Measurements from ENCODE around the gene OLFM4. TPM values are rescaled to one million over a fixed set of nuclear protein-coding genes. Genes with fewer than 3 reads are reported as not detected.

The OLFM4 gene
- total RNA-seq, 6 experiments from 2014 or later: not detected

DNA sequence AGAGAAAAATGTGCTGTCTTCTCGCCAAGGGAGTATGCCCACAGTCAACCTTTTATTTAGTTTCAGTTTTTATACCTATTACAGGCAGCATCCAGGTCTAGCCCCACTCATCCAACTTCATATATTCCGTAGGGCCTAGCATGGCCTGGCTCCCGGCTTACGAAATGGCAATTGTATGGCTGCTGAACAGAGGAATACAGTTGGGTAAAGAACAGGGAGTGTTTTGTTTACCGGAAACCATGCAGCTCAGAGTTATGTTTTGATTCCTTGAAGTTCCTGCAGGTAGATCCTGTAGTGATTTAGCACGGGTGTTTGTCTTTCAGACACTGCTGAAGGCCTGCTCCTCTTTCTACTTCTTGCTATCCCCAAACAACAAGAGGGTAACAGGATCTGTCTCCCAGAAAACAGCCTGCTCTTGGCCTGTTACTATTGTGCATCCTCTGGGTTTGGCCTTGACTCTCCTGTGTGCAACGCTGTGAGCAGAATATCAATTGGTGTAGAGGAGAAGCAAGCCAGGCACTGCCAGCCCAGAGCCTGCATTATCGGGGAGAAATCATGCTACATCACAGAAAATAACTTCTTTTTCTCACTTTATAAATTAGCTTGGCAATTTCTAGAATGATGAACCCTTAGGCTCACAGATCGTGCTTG lies 32.4 kb downstream of the OLFM4 start:
- H3K4me3 Mint-ChIP-seq: no peak overlapping the region
- no peaks in the 10 kb centered on the region for H3K4me1 Mint-ChIP-seq (ENCODE audit: low read depth)
- H3K27ac Mint-ChIP-seq: no peak overlapping the region
- no peaks in the 10 kb centered on the region for H3K27me3 Mint-ChIP-seq (ENCODE audit: insufficient read depth)
- peaks cover 19% of the 10 kb centered on the region for H3K9me3 Mint-ChIP-seq
- TF ChIP-seq, protein P1, sequence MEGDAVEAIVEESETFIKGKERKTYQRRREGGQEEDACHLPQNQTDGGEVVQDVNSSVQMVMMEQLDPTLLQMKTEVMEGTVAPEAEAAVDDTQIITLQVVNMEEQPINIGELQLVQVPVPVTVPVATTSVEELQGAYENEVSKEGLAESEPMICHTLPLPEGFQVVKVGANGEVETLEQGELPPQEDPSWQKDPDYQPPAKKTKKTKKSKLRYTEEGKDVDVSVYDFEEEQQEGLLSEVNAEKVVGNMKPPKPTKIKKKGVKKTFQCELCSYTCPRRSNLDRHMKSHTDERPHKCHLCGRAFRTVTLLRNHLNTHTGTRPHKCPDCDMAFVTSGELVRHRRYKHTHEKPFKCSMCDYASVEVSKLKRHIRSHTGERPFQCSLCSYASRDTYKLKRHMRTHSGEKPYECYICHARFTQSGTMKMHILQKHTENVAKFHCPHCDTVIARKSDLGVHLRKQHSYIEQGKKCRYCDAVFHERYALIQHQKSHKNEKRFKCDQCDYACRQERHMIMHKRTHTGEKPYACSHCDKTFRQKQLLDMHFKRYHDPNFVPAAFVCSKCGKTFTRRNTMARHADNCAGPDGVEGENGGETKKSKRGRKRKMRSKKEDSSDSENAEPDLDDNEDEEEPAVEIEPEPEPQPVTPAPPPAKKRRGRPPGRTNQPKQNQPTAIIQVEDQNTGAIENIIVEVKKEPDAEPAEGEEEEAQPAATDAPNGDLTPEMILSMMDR (IDR thresholded peaks at IDR 0.05): no peak
- DNase-seq: no peak
- H3K36me3 Mint-ChIP-seq (ENCODE audit: low read depth): no peaks in the 10 kb centered on the region

DNA sequence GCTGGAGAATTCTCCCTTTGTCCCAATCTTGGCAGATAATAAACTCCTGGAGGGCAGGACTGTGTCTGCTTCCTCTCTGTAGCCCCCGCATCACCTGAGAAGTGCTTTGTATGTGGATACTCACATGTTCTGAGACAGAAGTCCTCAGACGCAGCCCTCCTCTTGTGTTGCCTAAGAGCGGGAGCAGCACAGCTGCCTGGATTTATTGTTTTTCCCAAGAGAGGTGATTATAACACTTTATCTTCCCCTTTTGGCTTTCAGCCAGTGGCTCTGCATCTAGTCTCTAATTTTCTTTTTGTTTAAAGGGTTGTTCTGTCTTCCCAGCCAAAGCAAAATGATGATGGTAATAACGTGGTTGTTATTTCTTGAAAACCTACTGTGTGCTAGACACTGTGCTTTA lies 36.1 kb downstream of the OLFM4 start:
- DNase-seq: no peak
- no peaks in the 10 kb centered on the region for H3K4me1 Mint-ChIP-seq (ENCODE audit: low read depth)
- H3K27me3 Mint-ChIP-seq (ENCODE audit: insufficient read depth): no peaks in the 10 kb centered on the region
- peaks cover 33% of the 10 kb centered on the region for H3K9me3 Mint-ChIP-seq
- H3K4me3 Mint-ChIP-seq: no peak overlapping the region
- no peaks in the 10 kb centered on the region for H3K36me3 Mint-ChIP-seq (ENCODE audit: low read depth)
- TF ChIP-seq, protein P1 (IDR thresholded peaks at IDR 0.05): no peak
- H3K27ac Mint-ChIP-seq: no peak overlapping the region

DNA sequence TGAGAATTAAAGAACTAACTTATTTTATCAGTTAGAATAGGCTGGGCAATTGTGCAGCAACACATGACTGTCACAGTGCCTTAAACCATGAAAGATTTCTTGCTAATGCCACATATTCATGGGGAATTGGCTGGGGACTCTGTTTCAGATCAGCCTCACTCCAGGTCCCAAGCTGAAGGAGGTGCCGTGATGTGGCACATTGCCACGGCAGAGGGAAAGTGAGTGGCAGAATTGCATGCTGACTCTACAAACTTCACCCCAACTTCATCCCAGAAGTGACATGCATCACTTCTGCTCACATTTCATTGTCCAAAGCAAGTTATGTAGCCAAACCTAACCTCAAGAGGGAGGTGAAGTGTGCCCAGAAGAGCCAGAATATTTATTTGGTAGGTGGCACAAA lies 37.8 kb downstream of the OLFM4 start:
- TF ChIP-seq, protein P1 (IDR thresholded peaks at IDR 0.05): no peak
- Mint-ChIP-seq H3K36me3 (ENCODE audit: low read depth) (no peaks in the 10 kb centered on the region), H3K4me3 (no peak overlapping the region), H3K9me3 (peaks cover 36% of the 10 kb centered on the region), H3K27ac (no peak overlapping the region), H3K27me3 (ENCODE audit: insufficient read depth) (no peaks in the 10 kb centered on the region), H3K4me1 (ENCODE audit: low read depth) (no peaks in the 10 kb centered on the region)
- DNase-seq: no peak

DNA sequence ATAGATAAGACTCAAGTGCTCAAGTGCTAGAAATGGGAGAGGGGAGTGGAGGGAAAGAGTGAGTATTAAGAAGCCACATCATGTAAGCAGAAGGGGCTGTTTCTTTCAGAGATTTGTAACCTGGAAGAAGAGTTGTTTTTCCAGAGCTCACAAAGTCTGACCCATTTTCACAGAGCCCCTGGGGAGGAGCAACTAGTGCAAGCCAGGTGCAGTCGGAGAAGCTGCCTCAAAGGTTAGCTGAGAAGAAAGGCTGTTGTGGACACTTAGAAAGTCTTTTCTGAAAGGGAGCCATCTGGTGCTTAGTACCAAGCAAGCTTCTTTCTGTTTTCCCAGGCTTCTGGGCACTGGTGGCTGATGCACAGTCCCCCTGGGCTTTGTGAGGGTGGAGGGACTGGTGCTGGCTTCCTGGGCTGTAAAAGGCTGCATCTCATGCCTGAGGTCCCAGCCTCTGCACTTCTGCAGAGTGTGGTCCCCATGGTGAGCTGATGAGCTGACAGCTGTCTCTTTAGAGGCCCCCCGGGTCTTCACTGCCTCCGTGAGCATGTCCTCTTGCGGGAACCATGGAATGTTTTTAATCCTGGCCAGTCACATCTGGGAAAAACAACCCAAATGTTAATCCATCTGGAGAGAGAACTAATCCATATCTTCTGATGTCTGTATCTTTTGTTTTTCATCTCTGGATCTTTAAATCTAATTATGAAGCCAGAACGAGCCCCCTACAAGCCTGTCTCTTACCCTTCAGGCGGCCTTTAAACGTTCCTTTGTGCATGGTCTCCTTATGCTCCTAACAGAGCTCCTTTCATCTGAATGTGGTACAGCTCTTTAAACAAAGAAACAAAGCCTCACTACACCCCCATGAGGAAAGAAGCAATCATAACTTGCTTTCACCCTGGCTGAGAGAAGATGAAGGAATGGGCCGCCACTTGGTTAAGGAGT lies 40.2 kb downstream of the OLFM4 start:
- no peak overlapping the region for H3K27ac Mint-ChIP-seq
- no peaks in the 10 kb centered on the region for H3K4me1 Mint-ChIP-seq (ENCODE audit: low read depth)
- H3K27me3 Mint-ChIP-seq (ENCODE audit: insufficient read depth): peaks cover 3% of the 10 kb centered on the region; the same call in 1 of the 2 replicates
- no peaks in the 10 kb centered on the region for H3K36me3 Mint-ChIP-seq (ENCODE audit: low read depth)
- DNase-seq: no peak
- H3K4me3 Mint-ChIP-seq: no peak overlapping the region
- TF ChIP-seq, protein P1 (IDR thresholded peaks at IDR 0.05): no peak
- peaks cover 42% of the 10 kb centered on the region for H3K9me3 Mint-ChIP-seq

DNA sequence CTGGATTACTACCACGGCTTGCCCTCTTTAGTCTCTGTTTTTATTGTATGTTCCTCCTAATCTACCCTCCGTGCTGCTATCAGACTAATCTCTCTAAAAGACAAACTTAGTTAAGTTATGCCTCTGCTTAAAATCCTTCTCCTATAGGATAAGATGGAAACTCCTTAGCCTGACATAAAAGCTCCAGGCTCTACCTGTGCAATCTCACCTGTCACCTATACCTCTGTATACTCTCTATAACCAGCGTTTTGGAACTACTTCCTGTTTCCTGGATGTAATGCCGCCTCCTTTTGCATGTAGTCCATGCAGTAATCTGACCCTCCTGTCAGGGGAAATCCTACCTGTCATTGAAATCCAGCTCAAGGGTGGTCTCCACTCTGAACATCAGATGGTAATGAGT lies 41.2 kb downstream of the OLFM4 start:
- no peaks in the 10 kb centered on the region for H3K4me1 Mint-ChIP-seq (ENCODE audit: low read depth)
- peaks cover 37% of the 10 kb centered on the region for H3K9me3 Mint-ChIP-seq
- no peaks in the 10 kb centered on the region for H3K36me3 Mint-ChIP-seq (ENCODE audit: low read depth)
- no peak overlapping the region for H3K27ac Mint-ChIP-seq
- peaks cover 3% of the 10 kb centered on the region; the same call in 1 of the 2 replicates for H3K27me3 Mint-ChIP-seq (ENCODE audit: insufficient read depth)
- TF ChIP-seq, protein P1 (IDR thresholded peaks at IDR 0.05): no peak
- no peak overlapping the region for H3K4me3 Mint-ChIP-seq
- no peak for DNase-seq
